Iris pigment epithelial cell (primary cell): Measurements from ENCODE around the gene HOXA13.
A peak's percentile ranks its signal among the peaks of the same experiment; 100 is the strongest.

Experiments
- DNase-seq: peaks from one replicate; pipeline ENCODE4 v3.0.0-alpha.2; 2011; ENCODE audit warnings: low read depth

The HOXA13 gene

GRCh38 chr7:27159266-27160144 lies 40.4 kb downstream of the HOXA13 start:
- DNase-seq: no peak

GRCh38 chr7:27158436-27159265 lies 41.2 kb downstream of the HOXA13 start:
- no peak for DNase-seq

- no peak for DNase-seq
Observed at GRCh38 chr7:27157702-27158431, 42.0 kb downstream of the HOXA13 start.

- no peak for DNase-seq
Observed at GRCh38 chr7:27156916-27157701, 42.8 kb downstream of the HOXA13 start.

GRCh38 chr7:27156508-27156898 lies 43.4 kb downstream of the HOXA13 start, which contains the start of gene HOXA7:
TSS of gene HOXA7 (minus strand) at chr7:27156675. CDS start at chr7:27156545, 130 bp downstream.
- DNase-seq: no peak

GRCh38 chr7:27155816-27156507 lies 43.9 kb downstream of the HOXA13 start:
- no peak for DNase-seq

GRCh38 chr7:27154901-27155815 lies 44.7 kb downstream of the HOXA13 start:
- DNase-seq: no peak

- no peak for DNase-seq
Observed at GRCh38 chr7:27154369-27154768, 45.5 kb downstream of the HOXA13 start.

GRCh38 chr7:27153526-27153925 lies 46.4 kb downstream of the HOXA13 start:
- no peak for DNase-seq

GRCh38 chr7:27152816-27153442 lies 47.0 kb downstream of the HOXA13 start:
- DNase-seq: no peak

GRCh38 chr7:27151931-27152815 lies 47.7 kb downstream of the HOXA13 start, which contains the start of gene HOXA3:
TSS of gene HOXA3 (minus strand) at chr7:27152583. CDS start at chr7:27110640, 41,943 bp downstream.
- DNase-seq: no peak

GRCh38 chr7:27151341-27151930 lies 48.5 kb downstream of the HOXA13 start:
- no peak for DNase-seq

GRCh38 chr7:27150568-27151340 lies 49.1 kb downstream of the HOXA13 start:
- DNase-seq: peak; percentile 47

- DNase-seq: no peak
Observed at GRCh38 chr7:27149842-27150567, 49.9 kb downstream of the HOXA13 start.

- no peak for DNase-seq
Observed at GRCh38 chr7:27148756-27149641, 50.9 kb downstream of the HOXA13 start.
